ENCODE measurements around the gene RIMS1.

GRCh38 chr6:71965404-71965803 is 79.1 kb downstream of the RIMS1 start:
- TF ChIP-seq POLR2A (IDR thresholded peaks at IDR 0.05; ENCODE audit: low read depth, low read length) (no peak), CTCF (IDR thresholded peaks at IDR 0.05; ENCODE audit: extremely low read depth in 1 of 2, insufficient read depth in 1 of 2, low read depth in 1 of 2, low read length in 2 of 2) (no peak), EZH2 (IDR thresholded peaks at IDR 0.05; ENCODE audit: borderline replicate concordance, low read depth, low read length, severe bottlenecking) (no peak), POLR2AphosphoS5 (IDR thresholded peaks at IDR 0.05; ENCODE audit: insufficient read depth, low read depth, low read length) (no peak)
